ENCODE data around the gene PITX3. TPM values are rescaled to one million over a fixed set of nuclear protein-coding genes. Genes with fewer than 3 reads are reported as not detected.

The PITX3 gene
- total and polyA plus RNA-seq, 10 of the 15 experiments (the other 5 are each of a cell fraction or from before 2014, with no cell fraction given): not detected

DNA sequence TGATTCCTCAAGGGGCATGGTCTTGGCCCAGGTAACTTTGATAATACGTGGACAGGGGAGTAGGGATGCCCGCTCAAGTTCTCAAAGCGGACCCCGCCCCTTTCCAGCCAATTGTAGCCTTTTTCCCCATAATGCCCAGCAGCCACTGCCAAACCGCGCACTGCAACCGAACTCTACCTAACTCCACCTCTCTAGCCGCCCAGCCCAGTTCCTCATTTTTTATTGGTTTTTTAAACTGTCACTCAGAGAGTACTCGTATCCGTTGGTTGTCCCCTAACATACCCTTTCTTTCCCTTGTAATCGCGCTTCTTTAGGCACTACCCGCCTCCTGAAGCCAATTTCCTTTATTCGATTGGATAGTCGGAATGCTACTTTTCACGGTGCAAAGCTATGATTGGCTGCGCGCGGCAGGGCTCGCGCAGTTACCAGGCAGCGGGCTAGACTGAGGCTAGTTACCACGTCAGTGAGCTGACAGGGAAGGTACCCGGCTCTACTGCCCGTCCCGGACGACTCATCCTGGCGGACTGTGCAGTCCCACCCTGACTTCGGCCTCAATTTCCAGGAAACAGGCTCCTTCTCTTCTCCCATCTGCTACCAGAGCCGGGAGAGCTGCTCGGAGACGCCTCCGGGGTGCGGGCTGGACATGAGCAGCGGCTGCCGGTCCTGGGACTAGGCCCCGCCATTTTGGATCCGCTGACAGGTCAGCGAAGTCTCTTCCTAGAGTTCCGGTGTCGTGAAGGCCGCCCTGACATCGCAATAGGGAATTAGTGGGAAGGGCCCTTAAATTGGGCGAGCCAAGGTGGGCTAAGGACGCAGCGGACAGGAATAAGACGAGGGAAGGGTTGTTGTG, 4.0 kb upstream of the PITX3 start, which contains the start of gene GBF1 (continued):
- no peak for TF ChIP-seq ETV6 (conservative IDR thresholded peaks at IDR 0.05 in 1 of 2, IDR thresholded peaks at IDR 0.05 in 1 of 2; ENCODE audit: borderline replicate concordance in 1 of 2, low read depth in 1 of 2)
- TF ChIP-seq CREB1 (IDR thresholded peaks at IDR 0.05; ENCODE audit: low read depth): peak; percentile 94
- TF ChIP-seq TCF3 (IDR thresholded peaks at IDR 0.05; ENCODE audit: borderline replicate concordance, insufficient read depth, low read depth, low read length): 0 out of 2 replicates have a peak, but pooled peaks have one; percentile 29
- no peak for TF ChIP-seq JUND (IDR thresholded peaks at IDR 0.05; ENCODE audit: low read depth, low read length)
- TF ChIP-seq PML (IDR thresholded peaks at IDR 0.05; ENCODE audit: low read length): peak; percentile 76; the same call in 1 of the 2 replicates
- TF ChIP-seq FOXM1 (IDR thresholded peaks at IDR 0.05; ENCODE audit: low read depth, low read length): no peak
- TF ChIP-seq, protein P1, sequence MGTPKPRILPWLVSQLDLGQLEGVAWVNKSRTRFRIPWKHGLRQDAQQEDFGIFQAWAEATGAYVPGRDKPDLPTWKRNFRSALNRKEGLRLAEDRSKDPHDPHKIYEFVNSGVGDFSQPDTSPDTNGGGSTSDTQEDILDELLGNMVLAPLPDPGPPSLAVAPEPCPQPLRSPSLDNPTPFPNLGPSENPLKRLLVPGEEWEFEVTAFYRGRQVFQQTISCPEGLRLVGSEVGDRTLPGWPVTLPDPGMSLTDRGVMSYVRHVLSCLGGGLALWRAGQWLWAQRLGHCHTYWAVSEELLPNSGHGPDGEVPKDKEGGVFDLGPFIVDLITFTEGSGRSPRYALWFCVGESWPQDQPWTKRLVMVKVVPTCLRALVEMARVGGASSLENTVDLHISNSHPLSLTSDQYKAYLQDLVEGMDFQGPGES (IDR thresholded peaks at IDR 0.05): peak; percentile 93
- TF ChIP-seq NR2F1 (conservative IDR thresholded peaks at IDR 0.05): peak; percentile 97
- TF ChIP-seq TCF7 (IDR thresholded peaks at IDR 0.05; ENCODE audit: borderline replicate concordance): no peak
- peak; percentile 88 for TF ChIP-seq NR2C1 (IDR thresholded peaks at IDR 0.05)
- TF ChIP-seq, protein P2, sequence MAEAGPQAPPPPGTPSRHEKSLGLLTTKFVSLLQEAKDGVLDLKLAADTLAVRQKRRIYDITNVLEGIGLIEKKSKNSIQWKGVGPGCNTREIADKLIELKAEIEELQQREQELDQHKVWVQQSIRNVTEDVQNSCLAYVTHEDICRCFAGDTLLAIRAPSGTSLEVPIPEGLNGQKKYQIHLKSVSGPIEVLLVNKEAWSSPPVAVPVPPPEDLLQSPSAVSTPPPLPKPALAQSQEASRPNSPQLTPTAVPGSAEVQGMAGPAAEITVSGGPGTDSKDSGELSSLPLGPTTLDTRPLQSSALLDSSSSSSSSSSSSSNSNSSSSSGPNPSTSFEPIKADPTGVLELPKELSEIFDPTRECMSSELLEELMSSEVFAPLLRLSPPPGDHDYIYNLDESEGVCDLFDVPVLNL (IDR thresholded peaks at IDR 0.05; ENCODE audit: low read depth, low read length): peak; percentile 49
- TF ChIP-seq, protein P3, sequence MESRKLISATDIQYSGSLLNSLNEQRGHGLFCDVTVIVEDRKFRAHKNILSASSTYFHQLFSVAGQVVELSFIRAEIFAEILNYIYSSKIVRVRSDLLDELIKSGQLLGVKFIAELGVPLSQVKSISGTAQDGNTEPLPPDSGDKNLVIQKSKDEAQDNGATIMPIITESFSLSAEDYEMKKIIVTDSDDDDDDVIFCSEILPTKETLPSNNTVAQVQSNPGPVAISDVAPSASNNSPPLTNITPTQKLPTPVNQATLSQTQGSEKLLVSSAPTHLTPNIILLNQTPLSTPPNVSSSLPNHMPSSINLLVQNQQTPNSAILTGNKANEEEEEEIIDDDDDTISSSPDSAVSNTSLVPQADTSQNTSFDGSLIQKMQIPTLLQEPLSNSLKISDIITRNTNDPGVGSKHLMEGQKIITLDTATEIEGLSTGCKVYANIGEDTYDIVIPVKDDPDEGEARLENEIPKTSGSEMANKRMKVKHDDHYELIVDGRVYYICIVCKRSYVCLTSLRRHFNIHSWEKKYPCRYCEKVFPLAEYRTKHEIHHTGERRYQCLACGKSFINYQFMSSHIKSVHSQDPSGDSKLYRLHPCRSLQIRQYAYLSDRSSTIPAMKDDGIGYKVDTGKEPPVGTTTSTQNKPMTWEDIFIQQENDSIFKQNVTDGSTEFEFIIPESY (IDR thresholded peaks at IDR 0.05): no peak
- no peak for TF ChIP-seq ZNF24 (IDR thresholded peaks at IDR 0.05)
- TF ChIP-seq SIN3A (IDR thresholded peaks at IDR 0.05; ENCODE audit: low read depth, low read length): peak; percentile 86; the same call in 1 of the 2 replicates
- TF ChIP-seq NFIC (IDR thresholded peaks at IDR 0.05; ENCODE audit: low read depth, low read length): no peak
- TF ChIP-seq RCOR1 (conservative IDR thresholded peaks at IDR 0.05; ENCODE audit: low read depth, low read length): 0 out of 2 replicates have a peak, but pooled peaks have one; percentile 43
- no peak for TF ChIP-seq EED (IDR thresholded peaks at IDR 0.05; ENCODE audit: low read depth)
- TF ChIP-seq, protein P4, sequence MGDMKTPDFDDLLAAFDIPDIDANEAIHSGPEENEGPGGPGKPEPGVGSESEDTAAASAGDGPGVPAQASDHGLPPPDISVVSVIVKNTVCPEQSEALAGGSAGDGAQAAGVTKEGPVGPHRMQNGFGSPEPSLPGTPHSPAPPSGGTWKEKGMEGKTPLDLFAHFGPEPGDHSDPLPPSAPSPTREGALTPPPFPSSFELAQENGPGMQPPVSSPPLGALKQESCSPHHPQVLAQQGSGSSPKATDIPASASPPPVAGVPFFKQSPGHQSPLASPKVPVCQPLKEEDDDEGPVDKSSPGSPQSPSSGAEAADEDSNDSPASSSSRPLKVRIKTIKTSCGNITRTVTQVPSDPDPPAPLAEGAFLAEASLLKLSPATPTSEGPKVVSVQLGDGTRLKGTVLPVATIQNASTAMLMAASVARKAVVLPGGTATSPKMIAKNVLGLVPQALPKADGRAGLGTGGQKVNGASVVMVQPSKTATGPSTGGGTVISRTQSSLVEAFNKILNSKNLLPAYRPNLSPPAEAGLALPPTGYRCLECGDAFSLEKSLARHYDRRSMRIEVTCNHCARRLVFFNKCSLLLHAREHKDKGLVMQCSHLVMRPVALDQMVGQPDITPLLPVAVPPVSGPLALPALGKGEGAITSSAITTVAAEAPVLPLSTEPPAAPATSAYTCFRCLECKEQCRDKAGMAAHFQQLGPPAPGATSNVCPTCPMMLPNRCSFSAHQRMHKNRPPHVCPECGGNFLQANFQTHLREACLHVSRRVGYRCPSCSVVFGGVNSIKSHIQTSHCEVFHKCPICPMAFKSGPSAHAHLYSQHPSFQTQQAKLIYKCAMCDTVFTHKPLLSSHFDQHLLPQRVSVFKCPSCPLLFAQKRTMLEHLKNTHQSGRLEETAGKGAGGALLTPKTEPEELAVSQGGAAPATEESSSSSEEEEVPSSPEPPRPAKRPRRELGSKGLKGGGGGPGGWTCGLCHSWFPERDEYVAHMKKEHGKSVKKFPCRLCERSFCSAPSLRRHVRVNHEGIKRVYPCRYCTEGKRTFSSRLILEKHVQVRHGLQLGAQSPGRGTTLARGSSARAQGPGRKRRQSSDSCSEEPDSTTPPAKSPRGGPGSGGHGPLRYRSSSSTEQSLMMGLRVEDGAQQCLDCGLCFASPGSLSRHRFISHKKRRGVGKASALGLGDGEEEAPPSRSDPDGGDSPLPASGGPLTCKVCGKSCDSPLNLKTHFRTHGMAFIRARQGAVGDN (IDR thresholded peaks at IDR 0.05): no peak
- peak; percentile 37 for TF ChIP-seq RELA (IDR thresholded peaks at IDR 0.05; ENCODE audit: borderline replicate concordance, partially characterized antibody)
- TF ChIP-seq POU2F2 (IDR thresholded peaks at IDR 0.05; ENCODE audit: borderline replicate concordance, low read depth, low read length): peak; percentile 5; the same call in 1 of the 3 replicates
- TF ChIP-seq ASH2L (IDR thresholded peaks at IDR 0.05; ENCODE audit: borderline replicate concordance, low read depth): peak; percentile 80; the same call in 1 of the 2 replicates
- TF ChIP-seq BCL11A (IDR thresholded peaks at IDR 0.05; ENCODE audit: low read depth, low read length): no peak

Measured in GM12878 (cell line).